B cell (primary cell): ENCODE measurements around the gene ANGPT4. TPM values are rescaled to one million over a fixed set of nuclear protein-coding genes. Genes with fewer than 3 reads are reported as not detected.

Source experiments
- ATAC-seq: fragments of 200-7000 bp; cut with Tn5 transposase; one replicate; pipeline ENCODE4 v1.10.0; 2021; ENCODE audit warnings: low read depth, mild to moderate bottlenecking, moderate number of reproducible peaks, moderate library complexity
- CTCF ChIA-PET: fragments of 350-600 bp; sonication (Branson Sonifier 250); formaldehyde crosslinking; loops from one replicate; lab custom pipeline; 2021; ENCODE audit warnings: antibody characterized with exemption, inconsistent platforms; lab: Charles Lee
- POLR2A ChIA-PET: fragments of 350-600 bp; sonication (Branson Sonifier 250); formaldehyde crosslinking; loops from one replicate; lab custom pipeline; 2021; ENCODE audit warnings: antibody characterized with exemption; lab: Charles Lee
- DNase-seq: peaks from one replicate; pipeline ENCODE4 v3.0.0; 2013
- H2AFZ ChIP-seq: 2 replicates; pipeline ENCODE4 v1.6.1; 2012; ENCODE audit warnings: mild to moderate bottlenecking, low read depth, low read length; ENCODE audit not compliant: insufficient read depth, poor library complexity, severe bottlenecking
- H3K27ac ChIP-seq, 2 donors: 1 replicate in 1 of 2; 2 replicates in 1 of 2; pipeline ENCODE4 v1.5.1; 2012 to 2013; ENCODE audit warnings: low read length in 2 of 2, mild to moderate bottlenecking in 2 of 2, moderate library complexity in 1 of 2
- H3K27me3 ChIP-seq, 4 experiments: fragments of 200-600 bp in 1 of 4; sonication (generic) in 1 of 4; replicated peaks in 1 of 4; 1 replicate in 2 of 4; 2 replicates in 2 of 4; pipeline versions ENCODE4 v1.6.1 to v1.7.0; 2013 to 2016; ENCODE audit warnings: low read length in 3 of 4, mild to moderate bottlenecking in 2 of 4, mixed read lengths in 1 of 4, moderate library complexity in 1 of 4; ENCODE audit not compliant: insufficient read depth in 4 of 4, control insufficient read depth in 3 of 4; ENCODE audit errors: control extremely low read depth in 1 of 4
- H3K36me3 ChIP-seq, 2 experiments: replicated peaks in 1 of 2; 1 replicate in 1 of 2; 2 replicates in 1 of 2; pipeline versions ENCODE4 v1.6.1 to v1.7.1; 2013; ENCODE audit warnings: low read length in 1 of 2; ENCODE audit not compliant: insufficient read depth in 2 of 2, control insufficient read depth in 1 of 2; ENCODE audit errors: control extremely low read depth in 1 of 2, extremely low read depth in 1 of 2
- H3K4me1 ChIP-seq, 2 donors: fragments of 200-600 bp in 1 of 2; sonication (generic) in 1 of 2; 1 replicate in 1 of 2; 2 replicates in 1 of 2; pipeline versions ENCODE4 v1.5.1 to v1.6.1; 2013 to 2017; ENCODE audit warnings: low read length in 2 of 2; ENCODE audit not compliant: control insufficient read depth in 2 of 2, insufficient read depth in 2 of 2
- H3K4me2 ChIP-seq: replicated peaks from 2 replicates; pipeline ENCODE3; 2012; ENCODE audit warnings: mild to moderate bottlenecking, low read depth, low read length; ENCODE audit not compliant: poor library complexity, severe bottlenecking
- H3K4me3 ChIP-seq, 5 experiments: fragments of 200-600 bp in 1 of 5; sonication (generic) in 1 of 5; 1 replicate in 3 of 5; 2 replicates in 2 of 5; pipeline versions ENCODE4 v1.5.1 to v1.7.0; 2011 to 2016; ENCODE audit warnings: low read length in 4 of 5, mild to moderate bottlenecking in 4 of 5, low read depth in 2 of 5, control low read depth in 1 of 5, moderate library complexity in 1 of 5; ENCODE audit not compliant: insufficient read depth in 1 of 5; ENCODE audit errors: control extremely low read depth in 1 of 5, extremely low read depth in 1 of 5
- H3K79me2 ChIP-seq: fragments of 200-600 bp; sonication (generic); one replicate; pipeline ENCODE4 v1.6.0; 2016; ENCODE audit warnings: low read length; ENCODE audit not compliant: control insufficient read depth, insufficient read depth
- H3K9ac ChIP-seq: fragments of 200-600 bp; sonication (generic); 2 replicates; pipeline ENCODE4 v1.6.1; 2017; ENCODE audit warnings: mild to moderate bottlenecking, low read length, moderate library complexity
- H3K9me3 ChIP-seq, 3 donors: one replicate each; pipeline versions ENCODE4 v1.6.1 to v1.7.1; 2013; ENCODE audit warnings: low read length in 2 of 3; ENCODE audit not compliant: control insufficient read depth in 2 of 3, insufficient read depth in 1 of 3; ENCODE audit errors: control extremely low read depth in 1 of 3
- H4K20me1 ChIP-seq: 2 replicates; pipeline ENCODE4 v1.6.0; 2012; ENCODE audit warnings: mild to moderate bottlenecking, low read length; ENCODE audit not compliant: insufficient read depth, control insufficient read depth, poor library complexity, severe bottlenecking
- H3K27ac Mint-ChIP-seq: one replicate; pipeline ENCODE4 v1.8.0; 2021; ENCODE audit warnings: mixed read lengths
- H3K27me3 Mint-ChIP-seq: one replicate; pipeline ENCODE4 v1.8.0; 2021; ENCODE audit warnings: mixed read lengths
- H3K4me1 Mint-ChIP-seq: one replicate; pipeline ENCODE4 v1.8.0; 2021; ENCODE audit warnings: mixed read lengths
- H3K4me3 Mint-ChIP-seq: one replicate; pipeline ENCODE4 v1.8.0; 2021; ENCODE audit warnings: mixed read lengths
- H3K9me3 Mint-ChIP-seq: one replicate; pipeline ENCODE4 v1.8.0; 2022; ENCODE audit warnings: mixed read lengths; ENCODE audit not compliant: insufficient read depth
- CTCF ChIP-seq: fragments of 200-600 bp; IDR thresholded peaks from one replicate; pipeline ENCODE4 v1.8.0; 2022; ENCODE audit warnings: antibody characterized with exemption, mild to moderate bottlenecking
- EZH2 ChIP-seq: IDR thresholded peaks from 2 replicates; pipeline ENCODE4 v1.6.1; 2012; ENCODE audit warnings: borderline replicate concordance, low read depth, mild to moderate bottlenecking, moderate library complexity, low read length; ENCODE audit not compliant: insufficient read depth, poor library complexity, severe bottlenecking
- WGBS: methylation state at CpG from one replicate; pipeline ENCODE4 v1.1.5; 2013; ENCODE audit warnings: missing lambda C conversion rate; ENCODE audit not compliant: insufficient coverage; 5-methylcytosine and 5-hydroxymethylcytosine counted together
- intact Hi-C: fragments of 100-400 bp; cut with micrococcal nuclease; formaldehyde crosslinking; loops from one replicate; pipeline ENCODE4 v1.10.0; 2022
- polyA plus RNA-seq: library from polyadenylated mRNA; depleted of rRNA; stranded (reverse); fragments of >200 nt; gene quantifications from 2 replicates; pipeline ENCODE4 v1.2.3, GENCODE V29; 2012
- total RNA-seq, 2 donors: library from RNA; stranded (reverse); fragments of 120-200 nt in 1 of 2; gene quantifications; 1 replicate in 1 of 2; 2 replicates in 1 of 2; pipeline versions ENCODE4 v1.2.3 to v1.2.4, GENCODE V29; 2013 to 2022

ANGPT4 gene
- total and polyA plus RNA-seq, 2 donors (not counting 1 experiment from before 2014, with no cell fraction given): not detected

DNA sequence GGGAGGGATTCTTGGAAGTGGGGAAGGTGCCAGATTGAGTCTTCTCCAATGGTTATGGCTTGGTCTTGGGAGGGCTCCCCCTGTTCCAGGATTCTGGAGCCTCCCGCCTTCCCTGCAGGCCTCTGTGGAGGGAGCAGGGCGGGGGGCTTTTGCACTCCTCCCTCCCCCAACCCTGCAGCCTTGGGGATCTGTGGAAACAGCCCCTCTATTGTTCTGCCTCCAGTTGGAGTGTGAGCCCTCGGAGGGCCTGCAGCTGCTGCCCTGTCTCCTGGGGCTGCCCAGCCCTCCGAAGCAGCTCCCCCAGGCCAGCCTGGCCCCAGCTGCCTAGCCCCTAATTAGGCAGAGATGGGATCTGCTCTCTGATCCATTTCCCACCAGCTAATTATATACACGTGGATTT lies 67.9 kb downstream of the ANGPT4 start:
- no peak for TF ChIP-seq CTCF
- no peak for TF ChIP-seq EZH2
- WGBS: 87% methylated on average over 4 of the region's 5 CpGs
- Histone ChIP-seq H3K79me2 (peaks cover 73% of the 10 kb centered on the region), H2AFZ (no peak overlapping the region), H3K4me1 (peaks cover 42 to 45% of the 10 kb centered on the region in 2 donors), H3K9me3 (no peaks in the 10 kb centered on the region), H4K20me1 (peaks cover 37% of the 10 kb centered on the region), H3K4me2 (peak overlapping the region; percentile 99), H3K27ac (peak overlapping the region in 1 of 2 donors; percentile 80), H3K4me3 (no peak overlapping the region), H3K27me3 (no peaks in the 10 kb centered on the region), H3K9ac (no peak overlapping the region), H3K36me3 (no peaks in the 10 kb centered on the region)
- no peak overlapping the region for H3K4me3 Mint-ChIP-seq
- H3K27ac Mint-ChIP-seq: no peak overlapping the region
- ATAC-seq: no peak
- H3K27me3 Mint-ChIP-seq: no peaks in the 10 kb centered on the region
- CTCF ChIA-PET: interaction anchor here (1.9 to 6.7 kb wide), 3 partner anchors 16 to 108 kb away, joined by 6 to 46 read pairs (median 14); partner anchors contain the start of gene FAM110A
- POLR2A ChIA-PET: interaction anchor here (2.5 kb wide), 1 partner anchor 14 kb away, joined by 15 read pairs; the partner anchor contains the start of gene FAM110A
- peaks cover 40% of the 10 kb centered on the region for H3K4me1 Mint-ChIP-seq
- intact Hi-C loops: no loop called here
- H3K9me3 Mint-ChIP-seq: no peaks in the 10 kb centered on the region
- no peak for DNase-seq

DNA sequence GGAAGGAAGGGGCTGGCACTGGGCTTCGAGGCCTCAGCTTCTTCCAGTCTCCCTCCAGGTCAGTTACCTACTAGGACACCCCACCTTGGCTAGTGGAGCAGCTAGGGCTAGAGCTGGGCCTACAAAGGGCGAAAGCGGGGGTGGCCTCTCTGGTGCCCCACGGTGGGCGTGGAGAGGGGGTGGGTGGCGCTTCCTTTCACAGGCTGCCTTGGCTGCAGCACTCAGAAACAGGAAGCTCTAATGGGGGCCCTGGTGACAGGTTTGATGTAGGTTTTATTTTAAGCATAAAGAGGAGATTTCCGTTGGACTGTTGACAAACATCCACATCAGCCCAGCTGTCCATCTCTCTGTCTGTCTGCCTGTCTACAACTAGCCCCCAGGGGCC lies 69.2 kb downstream of the ANGPT4 start:
- no peaks in the 10 kb centered on the region for H3K36me3 ChIP-seq
- H3K9me3 Mint-ChIP-seq: no peaks in the 10 kb centered on the region
- H3K4me1 Mint-ChIP-seq: peaks cover 48% of the 10 kb centered on the region
- DNase-seq (peak; percentile 71), ATAC-seq (peak; percentile 53)
- ChIA-PET CTCF (interaction anchor here (1.4 to 6.7 kb wide), 4 partner anchors 14 to 109 kb away, joined by 4 to 46 read pairs (median 10); partner anchors contain the start of gene FAM110A), POLR2A (interaction anchor here (2.5 kb wide), 1 partner anchor 13 kb away, joined by 15 read pairs; the partner anchor contains the start of gene FAM110A)
- H3K27ac ChIP-seq: peak overlapping the region; percentile 68 to 80
- H3K4me2 ChIP-seq: peak overlapping the region; percentile 99
- H4K20me1 ChIP-seq: peaks cover 45% of the 10 kb centered on the region
- intact Hi-C loops: no loop called here
- H3K27me3 ChIP-seq: peaks cover 0 to 7% (median 2%) of the 10 kb centered on the region in 4 experiments
- peak overlapping the region; percentile 95 for H3K27ac Mint-ChIP-seq
- peak overlapping the region; percentile 86 for H3K4me3 Mint-ChIP-seq
- H3K79me2 ChIP-seq: peaks cover 82% of the 10 kb centered on the region
- H3K9ac ChIP-seq: peak overlapping the region; percentile 79
- no peaks in the 10 kb centered on the region for H3K9me3 ChIP-seq
- 0% methylated on average over 4 of the region's 7 CpGs for WGBS
- peak overlapping the region; percentile 84 for H2AFZ ChIP-seq
- peaks cover 4% of the 10 kb centered on the region for H3K27me3 Mint-ChIP-seq
- H3K4me3 ChIP-seq: peak overlapping the region in 4 of 5 experiments; percentile 11 to 77 (median 68)
- H3K4me1 ChIP-seq: peaks cover 50% of the 10 kb centered on the region in 2 donors
- no peak for TF ChIP-seq CTCF
- no peak for TF ChIP-seq EZH2
